H1 (cell line): ENCODE measurements around the gene TTC24. TPM values are rescaled to one million over a fixed set of nuclear protein-coding genes. Genes with fewer than 3 reads are reported as not detected.

ENCODE experiments used
- CTCF ChIA-PET: fragments of 300-600 bp; sonication (Branson Sonifier 250); formaldehyde crosslinking; loops from one replicate; lab custom pipeline; 2021; ENCODE audit not compliant: partially characterized antibody; lab: Charles Lee
- POLR2A ChIA-PET: fragments of 300-600 bp; sonication (Branson Sonifier 250); formaldehyde crosslinking; loops from one replicate; lab custom pipeline; 2021; ENCODE audit warnings: inconsistent platforms; ENCODE audit not compliant: partially characterized antibody; lab: Charles Lee
- DNase-seq, 2 experiments: peaks; one replicate each; pipeline versions ENCODE4 v3.0.0 to v3.0.0-alpha.2; 2010 to 2022; ENCODE audit warnings: low spot score in 2 of 2, low read depth in 1 of 2, mixed read lengths in 1 of 2
- FAIRE-seq: peaks from 2 replicates; lab custom pipeline; 2011; peaks lifted over from hg19 to GRCh38; lab: Jason Lieb, UNC
- H2AFZ ChIP-seq: 2 replicates; pipeline ENCODE4 v1.8.1; 2012; ENCODE audit warnings: low read length, inconsistent platforms
- H2AK5ac ChIP-seq: 2 replicates; pipeline ENCODE4 v1.6.1; 2013; ENCODE audit warnings: low read depth, low read length
- H2BK120ac ChIP-seq: replicated peaks from 2 replicates; pipeline ENCODE3; 2013; ENCODE audit warnings: low read depth, low read length, inconsistent platforms
- H2BK12ac ChIP-seq: 2 replicates; pipeline ENCODE4 v1.6.1; 2013; ENCODE audit warnings: low read depth, low read length
- H2BK15ac ChIP-seq: 2 replicates; pipeline ENCODE4 v1.6.1; 2013; ENCODE audit warnings: low read length
- H2BK20ac ChIP-seq: 2 replicates; pipeline ENCODE4 v1.6.1; 2013; ENCODE audit warnings: low read length
- H2BK5ac ChIP-seq: 2 replicates; pipeline ENCODE4 v1.6.1; 2013; ENCODE audit warnings: low read depth, low read length
- H3K14ac ChIP-seq: 2 replicates; pipeline ENCODE4 v1.6.1; 2013; ENCODE audit warnings: inconsistent platforms; ENCODE audit not compliant: insufficient read length
- H3K18ac ChIP-seq: 2 replicates; pipeline ENCODE4 v1.6.1; 2013; ENCODE audit warnings: low read length; ENCODE audit errors: extremely low read depth
- H3K23ac ChIP-seq: 2 replicates; pipeline ENCODE4 v1.6.1; 2013; ENCODE audit warnings: inconsistent platforms; ENCODE audit not compliant: insufficient read length
- H3K23me2 ChIP-seq: 2 replicates; pipeline ENCODE4 v1.6.1; 2013; ENCODE audit warnings: low read depth, low read length
- H3K27ac ChIP-seq: 2 replicates; pipeline ENCODE4 v1.6.1; 2011; ENCODE audit warnings: low read depth, low read length, inconsistent platforms
- H3K27me3 ChIP-seq, 4 experiments: replicated peaks in 1 of 4; 1 replicate in 1 of 4; 2 replicates in 3 of 4; pipeline versions ENCODE4 v1.6.1 to v1.8.1; 2011 to 2013; ENCODE audit warnings: low read length in 3 of 4, mild to moderate bottlenecking in 3 of 4, inconsistent platforms in 2 of 4, mixed read lengths in 2 of 4, moderate library complexity in 1 of 4; ENCODE audit not compliant: control insufficient read depth in 3 of 4, insufficient read depth in 3 of 4; ENCODE audit errors: extremely low read depth in 1 of 4
- H3K36me3 ChIP-seq, 4 experiments: 2 replicates each; pipeline versions ENCODE4 v1.6.1 to v1.8.1; 2011 to 2013; ENCODE audit warnings: mild to moderate bottlenecking in 4 of 4, low read length in 3 of 4, moderate library complexity in 2 of 4, control low read depth in 1 of 4, inconsistent platforms in 1 of 4; ENCODE audit not compliant: insufficient read depth in 4 of 4, control insufficient read depth in 2 of 4
- H3K4ac ChIP-seq: replicated peaks from 2 replicates; pipeline ENCODE3; 2013; ENCODE audit warnings: low read length, low read depth, mixed read lengths, inconsistent platforms; ENCODE audit not compliant: insufficient read length
- H3K4me1 ChIP-seq, 4 experiments: replicated peaks in 1 of 4; 1 replicate in 1 of 4; 2 replicates in 3 of 4; pipeline versions ENCODE4 v1.6.1 to v1.8.1; 2011 to 2013; ENCODE audit warnings: low read length in 3 of 4, inconsistent platforms in 2 of 4, mixed read lengths in 1 of 4; ENCODE audit not compliant: insufficient read depth in 4 of 4, control insufficient read depth in 3 of 4
- H3K4me2 ChIP-seq, 2 experiments: 2 replicates each; pipeline versions ENCODE4 v1.6.1 to v1.8.1; 2011 to 2013; ENCODE audit warnings: low read depth in 2 of 2, low read length in 2 of 2, control low read depth in 1 of 2, inconsistent platforms in 1 of 2, mild to moderate bottlenecking in 1 of 2; ENCODE audit not compliant: insufficient read depth in 1 of 2
- H3K4me3 ChIP-seq, 4 experiments: fragments of 200-600, 300-600 bp in 1 of 4; sonication (generic), shearing (Covaris generic), sonication (Bioruptor Twin) in 1 of 4; 2 replicates each; pipeline versions ENCODE4 v1.5.1 to v1.8.1; 2011 to 2016; ENCODE audit warnings: low read length in 4 of 4, low read depth in 3 of 4, control low read depth in 2 of 4, inconsistent platforms in 2 of 4, mild to moderate bottlenecking in 2 of 4, mixed read lengths in 1 of 4, moderate library complexity in 1 of 4; ENCODE audit not compliant: insufficient read depth in 2 of 4; ENCODE audit errors: extremely low read depth in 1 of 4
- H3K56ac ChIP-seq: replicated peaks from 2 replicates; pipeline ENCODE3; 2013; ENCODE audit warnings: low read depth, mild to moderate bottlenecking, mixed read lengths, low read length, inconsistent platforms; ENCODE audit not compliant: insufficient read length
- H3K79me1 ChIP-seq: 2 replicates; pipeline ENCODE4 v1.6.1; 2013; ENCODE audit warnings: low read depth, low read length, control low read depth
- H3K79me2 ChIP-seq, 2 experiments: 2 replicates each; pipeline versions ENCODE4 v1.6.1 to v1.8.1; 2012 to 2013; ENCODE audit warnings: low read length in 2 of 2, mild to moderate bottlenecking in 2 of 2, inconsistent platforms in 1 of 2; ENCODE audit not compliant: insufficient read depth in 2 of 2, control insufficient read depth in 1 of 2
- H3K9ac ChIP-seq, 4 experiments: replicated peaks in 1 of 4; 1 replicate in 1 of 4; 2 replicates in 3 of 4; pipeline versions ENCODE4 v1.6.1 to v1.8.1; 2011 to 2013; ENCODE audit warnings: low read depth in 3 of 4, low read length in 3 of 4, control low read depth in 2 of 4, mild to moderate bottlenecking in 2 of 4, moderate library complexity in 2 of 4, inconsistent platforms in 1 of 4; ENCODE audit errors: extremely low read depth in 1 of 4
- H3K9me3 ChIP-seq, 2 experiments: 2 replicates each; pipeline versions ENCODE4 v1.6.1 to v1.8.1; 2012 to 2013; ENCODE audit warnings: mild to moderate bottlenecking in 2 of 2, moderate library complexity in 2 of 2, control low read depth in 1 of 2, inconsistent platforms in 1 of 2, low read depth in 1 of 2, low read length in 1 of 2, mixed read lengths in 1 of 2; ENCODE audit not compliant: insufficient read depth in 2 of 2
- H4K20me1 ChIP-seq, 2 experiments: replicated peaks in 1 of 2; 2 replicates each; pipeline versions ENCODE3 to v1.8.1; 2011 to 2013; ENCODE audit warnings: inconsistent platforms in 2 of 2, low read length in 2 of 2, mild to moderate bottlenecking in 1 of 2; ENCODE audit not compliant: insufficient read depth in 2 of 2, control insufficient read depth in 1 of 2
- H4K5ac ChIP-seq: 2 replicates; pipeline ENCODE4 v1.6.1; 2013; ENCODE audit warnings: low read length, low read depth, mixed read lengths, inconsistent platforms; ENCODE audit not compliant: insufficient read length
- H4K8ac ChIP-seq: 2 replicates; pipeline ENCODE4 v1.8.0; 2013; ENCODE audit warnings: mild to moderate bottlenecking, moderate library complexity, low read length, inconsistent platforms; ENCODE audit not compliant: insufficient read depth; ENCODE audit errors: extremely low read depth
- H4K91ac ChIP-seq: replicated peaks from 2 replicates; pipeline ENCODE3; 2013; ENCODE audit warnings: low read length, mixed read lengths, inconsistent platforms; ENCODE audit not compliant: insufficient read length
- BACH1 ChIP-seq: IDR thresholded peaks from 2 replicates; pipeline ENCODE4 v1.6.1; 2012; ENCODE audit warnings: low read length, improper control_type of control experiment
- CBX5 ChIP-seq: fragments of 300-800, 300-1000 bp; sonication (generic); IDR thresholded peaks from 2 replicates; pipeline ENCODE4 v1.7.1; 2016; ENCODE audit warnings: antibody characterized with exemption, low read length, low read depth
- CBX8 ChIP-seq: fragments of 300-800, 300-1000 bp; sonication (generic); IDR thresholded peaks from 2 replicates; pipeline ENCODE4 v1.7.1; 2016; ENCODE audit warnings: low read depth, low read length, borderline replicate concordance
- KDM5A ChIP-seq: fragments of 200-600 bp; IDR thresholded peaks from 2 replicates; pipeline ENCODE4 v1.7.1; 2012; ENCODE audit warnings: mild to moderate bottlenecking, low read length, inconsistent platforms, mixed read lengths
- NANOG ChIP-seq: IDR thresholded peaks from 2 replicates; pipeline ENCODE4 v1.6.1; 2011; ENCODE audit warnings: low read length, low read depth, mild to moderate bottlenecking, inconsistent platforms; ENCODE audit not compliant: insufficient read depth, poor library complexity, severe bottlenecking
- PHF8 ChIP-seq: fragments of 200-600 bp; sonication (generic); conservative IDR thresholded peaks from 2 replicates; pipeline ENCODE4 v1.7.1; 2012; ENCODE audit warnings: low read depth, mild to moderate bottlenecking, inconsistent platforms, low read length, moderate library complexity
- POLR2AphosphoS5 ChIP-seq: IDR thresholded peaks from 2 replicates; pipeline ENCODE4 v1.6.1; 2011; ENCODE audit warnings: low read depth, low read length
- RBBP5 ChIP-seq: IDR thresholded peaks from 2 replicates; pipeline ENCODE4 v1.7.1; 2012; ENCODE audit warnings: low read depth, mild to moderate bottlenecking, inconsistent platforms, low read length, moderate library complexity, borderline replicate concordance
- RFX5 ChIP-seq: IDR thresholded peaks from 2 replicates; pipeline ENCODE4 v1.6.1; 2011; ENCODE audit warnings: low read depth, low read length, improper control_type of control experiment, borderline replicate concordance
- RNF2 ChIP-seq: fragments of 200-900, 300-1000 bp; sonication (generic); IDR thresholded peaks from 2 replicates; pipeline ENCODE4 v1.7.1; 2016; ENCODE audit warnings: borderline replicate concordance, low read depth, mild to moderate bottlenecking, antibody characterized with exemption, low read length; ENCODE audit not compliant: poor library complexity, severe bottlenecking; ENCODE audit errors: missing control alignments
- SAP30 ChIP-seq: fragments of 300-600 bp; sonication (generic); IDR thresholded peaks from 2 replicates; pipeline ENCODE4 v1.7.1; 2012; ENCODE audit warnings: low read length, moderate library complexity, mild to moderate bottlenecking, inconsistent platforms; ENCODE audit not compliant: insufficient read depth, insufficient replicate concordance
- SIRT6 ChIP-seq: IDR thresholded peaks from one replicate; pipeline ENCODE4 v1.7.1; 2012; ENCODE audit warnings: low read length, inconsistent platforms
- SP2 ChIP-seq: IDR thresholded peaks from 2 replicates; pipeline ENCODE4 v1.6.1; 2012; ENCODE audit warnings: mild to moderate bottlenecking, low read length, inconsistent platforms
- TCF12 ChIP-seq: IDR thresholded peaks from 2 replicates; pipeline ENCODE4 v1.6.1; 2011; ENCODE audit warnings: low read depth, mild to moderate bottlenecking, low read length
- YY1 ChIP-seq: IDR thresholded peaks from 2 replicates; pipeline ENCODE4 v1.6.1; 2011; ENCODE audit warnings: low read depth, mild to moderate bottlenecking, low read length
- WGBS, 2 experiments: shearing (Covaris generic) in 1 of 2; methylation state at CpG; one replicate each; pipeline versions ENCODE4 v1.1.6 to v1.1.7; 2013 to 2015; ENCODE audit warnings: low lambda C conversion rate in 2 of 2, mixed read lengths in 2 of 2, inconsistent platforms in 1 of 2, low coverage in 1 of 2, missing lambda C conversion rate in 1 of 2; ENCODE audit not compliant: insufficient replicate concordance in 2 of 2, insufficient coverage in 1 of 2, insufficient read length in 1 of 2; ENCODE audit errors: extremely low coverage in 1 of 2, missing lambda C conversion rate in 1 of 2; 5-methylcytosine and 5-hydroxymethylcytosine counted together
- polyA plus RNA-seq, 7 experiments: library from polyadenylated mRNA; depleted of rRNA in 3 of 7; stranded (reverse) in 5 of 7; unstranded in 2 of 7; fragments of >200 nt in 5 of 7; fragments of 200-250 nt in 2 of 7; gene quantifications; 1 replicate in 5 of 7; 2 replicates in 1 of 7; 4 replicates in 1 of 7; pipeline versions ENCODE4 v1.2.1 to v1.2.3, GENCODE V29; 2011 to 2013; ENCODE audit warnings: missing spikeins in 2 of 7, mixed read lengths in 2 of 7
- total RNA-seq: library from RNA; stranded (reverse); fragmentation: NEBNext Ultra II Directional; extraction: Animal tissue kit (Norgen Biotek cat#: 25700); gene quantifications from 2 replicates; pipeline ENCODE4 v1.2.1, GENCODE V29; 2021

TTC24 gene
- total and polyA plus RNA-seq, 2 of the 8 experiments (the other 6 are each of a cell fraction or from before 2014, with no cell fraction given), result 0.08 TPM; not detected in 1

DNA sequence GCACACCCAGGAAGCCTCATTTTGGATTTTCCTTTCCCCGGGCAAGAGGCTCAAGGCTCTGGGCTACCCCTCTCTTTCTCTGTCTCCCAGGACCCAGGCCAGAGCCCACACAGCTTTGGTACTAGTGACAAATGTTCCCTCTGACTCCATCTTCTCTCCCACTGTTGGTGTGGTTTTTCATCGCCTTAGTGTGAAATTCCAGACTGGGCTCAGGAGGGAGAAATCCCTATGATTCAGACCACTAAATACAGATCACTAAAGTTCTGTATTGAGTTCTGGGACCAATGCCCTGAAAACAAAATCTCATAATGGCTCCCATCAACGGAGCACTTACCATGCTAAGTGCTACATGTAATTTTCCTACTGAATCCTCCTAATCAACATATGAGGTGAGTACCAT lies 33.3 kb upstream of the TTC24 start:
- Histone ChIP-seq H2AK5ac (no peak overlapping the region), H3K14ac (no peak overlapping the region), H3K9ac (no peak overlapping the region), H3K23ac (no peak overlapping the region), H3K4me2 (no peak overlapping the region), H2BK5ac (no peak overlapping the region), H4K20me1 (peaks cover 0 to 10% of the 10 kb centered on the region in 2 experiments), H4K8ac (no peak overlapping the region), H3K36me3 (peaks cover 3 to 18% (median 12%) of the 10 kb centered on the region in 4 experiments; a peak in 7 of 8 replicates), H2BK15ac (no peak overlapping the region), H2BK120ac (no peak overlapping the region), H3K4me3 (no peak overlapping the region), H3K79me1 (no peaks in the 10 kb centered on the region), H3K56ac (no peak overlapping the region), H4K5ac (no peak overlapping the region), H4K91ac (no peak overlapping the region), H3K27ac (no peak overlapping the region), H2AFZ (no peak overlapping the region), H3K23me2 (no peaks in the 10 kb centered on the region), H2BK20ac (no peak overlapping the region), H3K27me3 (no peaks in the 10 kb centered on the region), H3K18ac (no peak overlapping the region), H3K4ac (no peak overlapping the region), H3K4me1 (no peaks in the 10 kb centered on the region), H3K79me2 (no peaks in the 10 kb centered on the region), H2BK12ac (no peak overlapping the region), H3K9me3 (no peaks in the 10 kb centered on the region)
- CTCF ChIA-PET, result interaction anchor here (6.8 kb wide), 1 partner anchor 64 kb away, joined by 33 read pairs; no protein-coding TSS in a partner anchor
- POLR2A ChIA-PET, result interaction anchor here (2.1 kb wide), 1 partner anchor 21 kb away, joined by 8 read pairs; no protein-coding TSS in a partner anchor
- no peak for DNase-seq
- 95% methylated on average over 3 of the region's 3 CpGs; no CpG with 5 or more reads in 1 of the 2 experiments for WGBS, 2 experiments
- no peak for FAIRE-seq
- TF ChIP-seq POLR2AphosphoS5 (no peak), KDM5A (no peak), BACH1 (no peak), SP2 (no peak), PHF8 (no peak), RBBP5 (no peak), TCF12 (no peak), CBX5 (no peak), SIRT6 (no peak), RNF2 (no peak), CBX8 (no peak), YY1 (no peak), NANOG (no peak), SAP30 (no peak), RFX5 (no peak)
